HEK293T (cell line): ENCODE measurements around the gene HOXA6.

ENCODE experiments used
- BHLHE40 ChIP-seq: fragments of 450-650 bp; IDR thresholded peaks from 2 replicates; pipeline ENCODE4 v1.6.1; 2016; ENCODE audit warnings: mild to moderate bottlenecking, moderate library complexity, borderline replicate concordance
- ELF4 ChIP-seq: fragments of 450-650 bp; IDR thresholded peaks from 2 replicates; pipeline ENCODE4 v1.6.1; 2017; ENCODE audit warnings: antibody characterized with exemption
- FOXA1 ChIP-seq: fragments of 450-650 bp; IDR thresholded peaks from 2 replicates; pipeline ENCODE4 v1.6.1; 2016; ENCODE audit warnings: mild to moderate bottlenecking
- FOXK2 ChIP-seq: fragments of 450-650 bp; IDR thresholded peaks from 2 replicates; pipeline ENCODE4 v1.6.1; 2016; ENCODE audit warnings: mild to moderate bottlenecking
- FOXM1 ChIP-seq: fragments of 450-650 bp; IDR thresholded peaks from 2 replicates; pipeline ENCODE4 v1.6.1; 2017; ENCODE audit warnings: mild to moderate bottlenecking, borderline replicate concordance
- HDGF ChIP-seq: fragments of 450-650 bp; IDR thresholded peaks from 2 replicates; pipeline ENCODE4 v1.6.1; 2017; ENCODE audit warnings: antibody characterized with exemption, borderline replicate concordance
- L3MBTL2 ChIP-seq: fragments of 450-650 bp; conservative IDR thresholded peaks from 2 replicates; pipeline ENCODE4 v1.6.1; 2016; ENCODE audit warnings: mild to moderate bottlenecking
- LEF1 ChIP-seq: fragments of 450-650 bp; IDR thresholded peaks from 2 replicates; pipeline ENCODE4 v1.6.1; 2017; ENCODE audit warnings: mild to moderate bottlenecking, borderline replicate concordance
- SP1 ChIP-seq: fragments of 450-650 bp; IDR thresholded peaks from 2 replicates; pipeline ENCODE4 v1.6.1; 2017
- SUZ12 ChIP-seq: fragments of 450-650 bp; IDR thresholded peaks from 2 replicates; pipeline ENCODE4 v1.6.1; 2016; ENCODE audit warnings: mild to moderate bottlenecking
- TARDBP ChIP-seq: fragments of 450-650 bp; IDR thresholded peaks from 2 replicates; pipeline ENCODE4 v1.6.1; 2016
- ZNF384 ChIP-seq: fragments of 450-650 bp; IDR thresholded peaks from 2 replicates; pipeline ENCODE4 v1.6.1; 2016
- TF ChIP-seq, protein P1 (sequence below): fragments of 450-650 bp; IDR thresholded peaks from 2 replicates; pipeline ENCODE4 v1.6.1; 2016

DNA sequence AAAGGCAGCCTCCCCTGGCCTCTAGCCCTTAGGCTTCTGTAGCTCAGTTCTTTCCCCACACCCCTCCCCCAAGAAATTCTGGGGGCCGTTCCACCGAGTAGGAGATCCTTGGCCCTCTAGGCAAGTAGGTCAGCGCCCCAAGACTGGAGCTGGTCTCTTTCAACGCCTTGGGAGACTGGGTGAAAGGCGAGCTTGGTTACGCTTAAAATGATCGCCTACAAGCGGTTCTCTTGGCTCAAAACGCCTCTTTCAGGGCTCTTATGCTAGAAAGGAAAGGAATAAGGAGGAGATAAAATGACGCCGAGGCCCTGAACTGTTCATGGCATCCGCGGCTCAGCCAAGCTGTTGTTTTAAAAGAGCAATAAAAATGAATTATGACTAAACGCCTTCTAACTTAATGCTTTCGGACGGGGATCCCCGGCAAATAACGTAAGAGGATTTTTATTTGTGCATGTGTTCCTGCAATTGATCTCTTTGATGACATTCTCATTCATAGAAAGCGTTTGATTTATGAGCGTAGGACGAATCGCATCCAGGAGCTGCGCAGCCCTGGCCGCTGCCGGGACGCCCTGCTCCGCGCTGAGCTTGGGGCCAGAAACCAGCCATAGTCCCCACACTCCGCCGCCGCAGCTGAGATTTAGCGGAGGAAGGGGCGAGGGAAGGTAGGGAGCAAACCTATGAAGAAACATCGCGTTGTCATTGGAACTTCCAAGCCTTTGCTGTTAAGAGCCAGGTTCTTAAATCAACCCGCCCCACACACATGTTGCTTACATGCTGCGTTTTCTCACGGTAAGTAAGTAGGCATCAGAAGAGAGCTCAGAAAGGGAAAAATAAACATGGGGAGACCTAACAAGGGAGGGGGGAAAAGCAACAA is 48.8 kb downstream of the HOXA6 start:
- TF ChIP-seq FOXM1 = no peak
- TF ChIP-seq SP1 = no peak
- TF ChIP-seq, protein P1, sequence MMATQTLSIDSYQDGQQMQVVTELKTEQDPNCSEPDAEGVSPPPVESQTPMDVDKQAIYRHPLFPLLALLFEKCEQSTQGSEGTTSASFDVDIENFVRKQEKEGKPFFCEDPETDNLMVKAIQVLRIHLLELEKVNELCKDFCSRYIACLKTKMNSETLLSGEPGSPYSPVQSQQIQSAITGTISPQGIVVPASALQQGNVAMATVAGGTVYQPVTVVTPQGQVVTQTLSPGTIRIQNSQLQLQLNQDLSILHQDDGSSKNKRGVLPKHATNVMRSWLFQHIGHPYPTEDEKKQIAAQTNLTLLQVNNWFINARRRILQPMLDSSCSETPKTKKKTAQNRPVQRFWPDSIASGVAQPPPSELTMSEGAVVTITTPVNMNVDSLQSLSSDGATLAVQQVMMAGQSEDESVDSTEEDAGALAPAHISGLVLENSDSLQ = peak; percentile 97
- no peak for TF ChIP-seq FOXA1
- no peak for TF ChIP-seq BHLHE40
- TF ChIP-seq HDGF = no peak
- 0 out of 2 replicates have a peak, but pooled peaks have one; percentile 7 for TF ChIP-seq LEF1
- TF ChIP-seq ZNF384 = no peak
- TF ChIP-seq L3MBTL2 = no peak
- TF ChIP-seq ELF4 = no peak; the same call in 1 of the 2 replicates
- TF ChIP-seq TARDBP = no peak
- no peak for TF ChIP-seq FOXK2
- TF ChIP-seq SUZ12 = no peak
